A549 (cell line): ENCODE data around the gene RIN3. TPM values are rescaled to one million over a fixed set of nuclear protein-coding genes. Genes with fewer than 3 reads are reported as not detected.

Experiments used
- ATAC-seq, 2 experiments: fragments of 200-7000 bp in 1 of 2; fragments of >200 bp in 1 of 2; cut with Nextera tagmentation in 1 of 2; cut with Tn5 transposase in 1 of 2; 3 replicates each; pipeline versions ENCODE4 v1.8.0 to v1.9.1; 2018 to 2020; ENCODE audit warnings: mild to moderate bottlenecking in 1 of 2, moderate library complexity in 1 of 2
- CTCF ChIA-PET: fragments of 300-600 bp; sonication (Branson Sonifier 250); formaldehyde crosslinking; extraction: SDS; loops from one replicate; lab custom pipeline; 2021; ENCODE audit warnings: antibody characterized with exemption, inconsistent platforms; lab: Yijun Ruan, JAX
- POLR2A ChIA-PET: fragments of 350-600 bp; formaldehyde crosslinking; extraction: SDS; loops from one replicate; lab custom pipeline; 2021; ENCODE audit warnings: antibody characterized with exemption, inconsistent platforms; lab: Yijun Ruan, JAX
- DNase-seq, 2 experiments: peaks; one replicate each; pipeline versions ENCODE4 v3.0.0 to v3.0.0-alpha.2; 2011 to 2016; ENCODE audit warnings: low read depth in 1 of 2, low spot score in 1 of 2
- FAIRE-seq: peaks from 2 replicates; lab custom pipeline; 2011; peaks lifted over from hg19 to GRCh38; lab: Jason Lieb, UNC
- H3K27ac ChIP-seq, 2 experiments: fragments of >200 bp; sonication (Bioruptor Twin); formaldehyde crosslinking; 3 replicates each; pipeline ENCODE4 v1.5.1; 2016 to 2017
- H3K4me1 ChIP-seq: fragments of >200 bp; sonication (Bioruptor Twin); formaldehyde crosslinking; 3 replicates; pipeline ENCODE4 v1.6.1; 2016
- H3K4me2 ChIP-seq: fragments of >200 bp; sonication (Bioruptor Twin); formaldehyde crosslinking; 3 replicates; pipeline ENCODE4 v1.6.1; 2016
- H3K4me3 ChIP-seq: fragments of >200 bp; sonication (Bioruptor Twin); formaldehyde crosslinking; 3 replicates; pipeline ENCODE4 v1.5.1; 2016
- H3K9me3 ChIP-seq: fragments of >200 bp; sonication (Bioruptor Twin); formaldehyde crosslinking; 3 replicates; pipeline ENCODE4 v1.6.1; 2016
- CEBPB ChIP-seq, 2 experiments: fragments of >200 bp in 1 of 2; sonication (Bioruptor Twin) in 1 of 2; formaldehyde crosslinking in 1 of 2; IDR thresholded peaks; 2 replicates each; pipeline ENCODE4 v1.6.1; 2012 to 2016
- CHD2 ChIP-seq: fragments of 150-350 bp; IDR thresholded peaks from 2 replicates; pipeline ENCODE4 v1.6.1; 2014; ENCODE audit warnings: low read length; ENCODE audit not compliant: partially characterized antibody
- EHF ChIP-seq: fragments of 250-450 bp; sonication (Bioruptor Pico); IDR thresholded peaks from 2 replicates; pipeline ENCODE4 v1.5.0; 2020; ENCODE audit warnings: mild to moderate bottlenecking
- EP300 ChIP-seq, 2 experiments: fragments of >200 bp; sonication (Bioruptor Twin); formaldehyde crosslinking; IDR thresholded peaks; 2 replicates in 1 of 2; 3 replicates in 1 of 2; pipeline ENCODE4 v1.6.1; 2016 to 2017
- FOSB ChIP-seq: fragments of 250-450 bp; sonication (Bioruptor Pico); IDR thresholded peaks from 2 replicates; pipeline ENCODE4 v1.5.0; 2020; ENCODE audit warnings: mild to moderate bottlenecking, moderate library complexity
- FOSL2 ChIP-seq, 2 experiments: fragments of 450-650 bp in 1 of 2; fragments of >200 bp in 1 of 2; sonication (Bioruptor Twin) in 1 of 2; formaldehyde crosslinking; IDR thresholded peaks; 2 replicates each; pipeline versions ENCODE4 v1.5.0 to v1.6.1; 2016 to 2020; ENCODE audit warnings: mild to moderate bottlenecking in 1 of 2, moderate library complexity in 1 of 2
- GATA3 ChIP-seq: IDR thresholded peaks from 2 replicates; pipeline ENCODE4 v1.6.1; 2012; ENCODE audit warnings: borderline replicate concordance
- HOXB13 ChIP-seq: fragments of 250-450 bp; sonication (Bioruptor Pico); IDR thresholded peaks from 2 replicates; pipeline ENCODE4 v1.5.0; 2020; ENCODE audit warnings: low read depth, mild to moderate bottlenecking, moderate library complexity
- JUN ChIP-seq, 2 experiments: fragments of >200 bp; sonication (Bioruptor Twin); formaldehyde crosslinking; IDR thresholded peaks; 2 replicates in 1 of 2; 3 replicates in 1 of 2; pipeline ENCODE4 v1.6.1; 2016 to 2017
- JUNB ChIP-seq: fragments of >200 bp; sonication (Bioruptor Twin); formaldehyde crosslinking; IDR thresholded peaks from 2 replicates; pipeline ENCODE4 v1.6.1; 2016
- KDM1A ChIP-seq: fragments of 200-600 bp; sonication (generic); IDR thresholded peaks from 2 replicates; pipeline ENCODE4 v1.6.1; 2016; ENCODE audit warnings: low read depth, mild to moderate bottlenecking
- KDM5A ChIP-seq: fragments of 200-600 bp; sonication (generic); IDR thresholded peaks from 2 replicates; pipeline ENCODE4 v1.6.1; 2016; ENCODE audit warnings: antibody characterized with exemption, mild to moderate bottlenecking
- MAZ ChIP-seq: fragments of 150-350 bp; IDR thresholded peaks from 2 replicates; pipeline ENCODE4 v1.6.1; 2014; ENCODE audit warnings: antibody characterized with exemption, low read depth, low read length, borderline replicate concordance
- MYC ChIP-seq: IDR thresholded peaks from 2 replicates; pipeline ENCODE4 v1.6.1; 2012; ENCODE audit warnings: mild to moderate bottlenecking, inconsistent platforms, low read length, improper control_type of control experiment, borderline replicate concordance
- POLR2A ChIP-seq: IDR thresholded peaks from 2 replicates; pipeline ENCODE4 v1.6.1; 2012; ENCODE audit warnings: mild to moderate bottlenecking, low read length
- RAD21 ChIP-seq, 2 experiments: fragments of >200 bp in 1 of 2; sonication (Bioruptor Twin) in 1 of 2; formaldehyde crosslinking in 1 of 2; IDR thresholded peaks in 1 of 2; conservative IDR thresholded peaks in 1 of 2; 2 replicates in 1 of 2; 3 replicates in 1 of 2; pipeline ENCODE4 v1.6.1; 2012 to 2018; ENCODE audit warnings: inconsistent platforms in 1 of 2
- RARB ChIP-seq: fragments of 250-450 bp; sonication (Bioruptor Pico); IDR thresholded peaks from 2 replicates; pipeline ENCODE4 v1.8.0; 2021; ENCODE audit warnings: mild to moderate bottlenecking, moderate library complexity
- SMC3 ChIP-seq: fragments of >200 bp; sonication (Bioruptor Twin); formaldehyde crosslinking; IDR thresholded peaks from 3 replicates; pipeline ENCODE4 v1.6.1; 2018; ENCODE audit warnings: inconsistent platforms
- SREBF2 ChIP-seq: fragments of 450-650 bp; IDR thresholded peaks from 2 replicates; pipeline ENCODE4 v1.6.1; 2014; ENCODE audit warnings: mild to moderate bottlenecking, moderate library complexity
- ZNF302 ChIP-seq: fragments of 250-450 bp; sonication (Bioruptor Pico); IDR thresholded peaks from 2 replicates; pipeline ENCODE4 v1.9.0; 2021; ENCODE audit warnings: inconsistent platforms, mild to moderate bottlenecking, moderate library complexity
- whole genome bisulfite sequencing: methylation state at CpG from one replicate; pipeline ENCODE4 v1.1.6; 2017; ENCODE audit errors: missing lambda C conversion rate; 5-methylcytosine and 5-hydroxymethylcytosine counted together
- polyA plus RNA-seq, 4 experiments: library from polyadenylated mRNA; depleted of rRNA in 3 of 4; stranded (reverse); fragments of >200 nt; fragmentation: RNase III in 1 of 4; extraction: RNeasy Plus Mini Kit Qiagen cat#74134 plus additional on column Dnase treatment in 1 of 4; gene quantifications; 2 replicates in 3 of 4; 3 replicates in 1 of 4; pipeline ENCODE4 v1.2.3, GENCODE V29; 2011 to 2017
- TF ChIP-seq, protein P1 (sequence below): fragments of >200 bp; sonication (Bioruptor Twin); formaldehyde crosslinking; IDR thresholded peaks from 3 replicates; pipeline ENCODE4 v1.6.1; 2016
- TF ChIP-seq, protein P2 (sequence below): IDR thresholded peaks from 2 replicates; pipeline ENCODE4 v1.6.1; 2012
- TF ChIP-seq, protein P3 (sequence below): fragments of >200 bp; sonication (Bioruptor Twin); formaldehyde crosslinking; IDR thresholded peaks from 3 replicates; pipeline ENCODE4 v1.5.1; 2016
- TF ChIP-seq, protein P4 (sequence below): IDR thresholded peaks from 2 replicates; pipeline ENCODE4 v1.6.1; 2012
- TF ChIP-seq, protein P5 (sequence below): IDR thresholded peaks from 2 replicates; pipeline ENCODE4 v1.6.1; 2012; ENCODE audit warnings: low read depth, borderline replicate concordance

RIN3 gene
- polyA plus RNA-seq, 2 of the 4 experiments (the other 2 are of a cell fraction) = 5.6 to 14.5 TPM

DNA sequence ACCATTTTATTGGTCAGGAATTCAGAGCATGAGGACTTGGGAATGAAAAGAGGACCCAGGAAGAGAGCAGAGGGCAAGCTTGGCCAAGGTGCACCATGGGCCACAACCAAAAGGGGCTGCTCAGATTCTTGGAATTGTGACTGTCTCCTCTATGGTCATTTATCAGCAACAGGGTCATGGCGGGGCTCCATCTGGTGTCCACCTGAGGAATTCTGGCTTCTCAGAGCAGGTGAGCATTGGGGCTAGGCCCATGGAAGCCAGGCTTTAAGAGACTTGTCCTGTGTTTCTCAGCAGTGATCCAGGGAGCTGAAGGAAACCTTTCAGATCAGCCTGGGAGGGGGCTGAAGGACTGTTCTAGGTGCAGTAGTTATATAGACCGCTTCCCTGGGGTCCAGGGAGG, 2.6 kb upstream of the RIN3 start:
- FAIRE-seq = no peak

DNA sequence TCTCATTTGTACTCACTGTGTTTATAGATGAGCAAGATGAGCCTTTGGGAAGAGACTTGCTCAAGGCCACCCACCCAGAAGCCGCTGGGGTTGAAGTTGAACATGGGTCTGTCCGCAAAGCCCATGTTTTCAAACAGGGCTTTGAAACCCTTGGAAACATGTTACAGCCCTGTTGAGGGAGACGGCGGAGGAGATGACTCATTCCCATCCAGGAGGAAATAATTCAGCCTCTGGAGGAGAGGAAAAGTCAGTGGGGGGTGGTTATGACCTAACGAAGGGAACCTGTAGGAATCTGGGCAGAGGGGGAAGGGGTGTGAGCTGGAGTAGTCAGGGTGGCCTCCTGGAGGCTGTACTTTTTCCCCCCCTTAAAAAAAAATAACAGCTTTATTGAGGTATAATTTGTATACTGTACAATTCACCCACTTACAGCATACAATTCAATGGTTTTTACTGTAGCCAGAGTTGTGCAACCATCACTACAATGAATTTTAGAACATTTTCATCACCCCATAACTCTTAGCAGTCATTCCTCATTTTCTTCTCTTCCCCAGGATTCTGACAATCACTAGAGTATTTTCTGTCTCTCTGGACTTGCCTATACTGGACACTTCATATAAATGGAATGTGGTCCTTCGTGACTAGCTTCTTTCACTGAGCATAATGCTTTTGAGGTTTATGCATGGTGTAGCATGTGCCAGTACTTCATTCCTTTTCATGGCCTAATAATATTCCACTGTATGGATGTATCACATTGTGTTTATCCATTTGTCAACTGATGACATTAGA, 1.9 kb upstream of the RIN3 start:
- peak overlapping the region; percentile 98 to 99 for H3K27ac ChIP-seq
- FAIRE-seq (peak; percentile 91), ATAC-seq (peak; percentile 83 to 85), DNase-seq (peak; percentile 92 to 97)
- ChIA-PET CTCF (interaction anchor here (0.5 to 1.4 kb wide), 6 partner anchors 13 to 376 kb away, joined by 3 to 6 read pairs (median 3); no protein-coding TSS in a partner anchor), POLR2A (interaction anchor here (0.7 to 0.8 kb wide), 2 partner anchors 38 to 40 kb away, joined by 3 read pairs; no protein-coding TSS in a partner anchor)
- H3K4me1 ChIP-seq = peaks cover 45% of the 10 kb centered on the region
- H3K9me3 ChIP-seq = no peaks in the 10 kb centered on the region
- peak overlapping the region; percentile 4; the same call in 1 of the 3 replicates for H3K4me3 ChIP-seq
- H3K4me2 ChIP-seq = peak overlapping the region; percentile 92
- WGBS = 9% methylated on average over 6 of the region's 6 CpGs
- TF ChIP-seq JUN (IDR thresholded peaks at IDR 0.05) (peak; percentile 71 to 83; a peak in 3 of 5 replicates), POLR2A (no peak), SREBF2 (no peak), RAD21 (conservative IDR thresholded peaks at IDR 0.05 in 1 of 2, IDR thresholded peaks at IDR 0.05 in 1 of 2) (peak in 1 of 2 experiments; percentile 51; a peak in 4 of 5 replicates), MYC (no peak), KDM1A (0 out of 2 replicates have a peak, but pooled peaks have one; percentile 58), CHD2 (peak; percentile 26), JUNB (peak; percentile 87), FOSL2 (IDR thresholded peaks at IDR 0.05) (peak; percentile 90), FOSL2 (CRISPR knock-in tag; IDR thresholded peaks at IDR 0.05) (peak; percentile 97), GATA3 (no peak; the same call in 1 of the 2 replicates), CEBPB (IDR thresholded peaks at IDR 0.05) (peak; percentile 67 to 78), HOXB13 (0 out of 2 replicates have a peak, but pooled peaks have one; percentile 2), FOSB (CRISPR knock-in tag) (no peak), KDM5A (no peak), EP300 (IDR thresholded peaks at IDR 0.05) (peak; percentile 81 to 82; a peak in 4 of 5 replicates)
- TF ChIP-seq, protein P1, sequence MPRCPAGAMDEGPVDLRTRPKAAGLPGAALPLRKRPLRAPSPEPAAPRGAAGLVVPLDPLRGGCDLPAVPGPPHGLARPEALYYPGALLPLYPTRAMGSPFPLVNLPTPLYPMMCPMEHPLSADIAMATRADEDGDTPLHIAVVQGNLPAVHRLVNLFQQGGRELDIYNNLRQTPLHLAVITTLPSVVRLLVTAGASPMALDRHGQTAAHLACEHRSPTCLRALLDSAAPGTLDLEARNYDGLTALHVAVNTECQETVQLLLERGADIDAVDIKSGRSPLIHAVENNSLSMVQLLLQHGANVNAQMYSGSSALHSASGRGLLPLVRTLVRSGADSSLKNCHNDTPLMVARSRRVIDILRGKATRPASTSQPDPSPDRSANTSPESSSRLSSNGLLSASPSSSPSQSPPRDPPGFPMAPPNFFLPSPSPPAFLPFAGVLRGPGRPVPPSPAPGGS = peak; percentile 53; the same call in 1 of the 3 replicates
- TF ChIP-seq, protein P2, sequence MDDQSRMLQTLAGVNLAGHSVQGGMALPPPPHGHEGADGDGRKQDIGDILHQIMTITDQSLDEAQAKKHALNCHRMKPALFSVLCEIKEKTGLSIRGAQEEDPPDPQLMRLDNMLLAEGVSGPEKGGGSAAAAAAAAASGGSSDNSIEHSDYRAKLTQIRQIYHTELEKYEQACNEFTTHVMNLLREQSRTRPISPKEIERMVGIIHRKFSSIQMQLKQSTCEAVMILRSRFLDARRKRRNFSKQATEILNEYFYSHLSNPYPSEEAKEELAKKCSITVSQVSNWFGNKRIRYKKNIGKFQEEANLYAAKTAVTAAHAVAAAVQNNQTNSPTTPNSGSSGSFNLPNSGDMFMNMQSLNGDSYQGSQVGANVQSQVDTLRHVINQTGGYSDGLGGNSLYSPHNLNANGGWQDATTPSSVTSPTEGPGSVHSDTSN = no peak
- TF ChIP-seq, protein P3, sequence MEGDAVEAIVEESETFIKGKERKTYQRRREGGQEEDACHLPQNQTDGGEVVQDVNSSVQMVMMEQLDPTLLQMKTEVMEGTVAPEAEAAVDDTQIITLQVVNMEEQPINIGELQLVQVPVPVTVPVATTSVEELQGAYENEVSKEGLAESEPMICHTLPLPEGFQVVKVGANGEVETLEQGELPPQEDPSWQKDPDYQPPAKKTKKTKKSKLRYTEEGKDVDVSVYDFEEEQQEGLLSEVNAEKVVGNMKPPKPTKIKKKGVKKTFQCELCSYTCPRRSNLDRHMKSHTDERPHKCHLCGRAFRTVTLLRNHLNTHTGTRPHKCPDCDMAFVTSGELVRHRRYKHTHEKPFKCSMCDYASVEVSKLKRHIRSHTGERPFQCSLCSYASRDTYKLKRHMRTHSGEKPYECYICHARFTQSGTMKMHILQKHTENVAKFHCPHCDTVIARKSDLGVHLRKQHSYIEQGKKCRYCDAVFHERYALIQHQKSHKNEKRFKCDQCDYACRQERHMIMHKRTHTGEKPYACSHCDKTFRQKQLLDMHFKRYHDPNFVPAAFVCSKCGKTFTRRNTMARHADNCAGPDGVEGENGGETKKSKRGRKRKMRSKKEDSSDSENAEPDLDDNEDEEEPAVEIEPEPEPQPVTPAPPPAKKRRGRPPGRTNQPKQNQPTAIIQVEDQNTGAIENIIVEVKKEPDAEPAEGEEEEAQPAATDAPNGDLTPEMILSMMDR = no peak
- TF ChIP-seq, protein P4, sequence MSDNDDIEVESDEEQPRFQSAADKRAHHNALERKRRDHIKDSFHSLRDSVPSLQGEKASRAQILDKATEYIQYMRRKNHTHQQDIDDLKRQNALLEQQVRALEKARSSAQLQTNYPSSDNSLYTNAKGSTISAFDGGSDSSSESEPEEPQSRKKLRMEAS = peak; percentile 52

More for the DNA sequence above, 2.6 kb upstream of the RIN3 start:
- Histone ChIP-seq H3K4me2 (peak overlapping the region; percentile 92), H3K4me3 (0 out of 3 replicates have a peak overlapping the region, but pooled peaks have one; percentile 4), H3K4me1 (peaks cover 45% of the 10 kb centered on the region), H3K27ac (peak overlapping the region; percentile 98 to 99), H3K9me3 (no peaks in the 10 kb centered on the region)
- CTCF ChIA-PET = interaction anchor here (0.5 to 1.4 kb wide), 12 partner anchors 9 to 400 kb away, joined by 3 to 6 read pairs (median 3); no protein-coding TSS in a partner anchor
- ATAC-seq (peak; percentile 3 to 9; a peak in 3 of 6 replicates), DNase-seq (peak in 1 of 2 experiments; percentile 55)
- POLR2A ChIA-PET = interaction anchor here (0.8 kb wide), 1 partner anchor 39 kb away, joined by 3 read pairs; no protein-coding TSS in a partner anchor
- TF ChIP-seq, protein P2 = no peak
- TF ChIP-seq ZNF302 (no peak; the same call in 1 of the 2 replicates), JUN (IDR thresholded peaks at IDR 0.05) (no peak), EHF (CRISPR knock-in tag) (0 out of 2 replicates have a peak, but pooled peaks have one; percentile 41), SMC3 (no peak), RARB (CRISPR knock-in tag) (no peak), MAZ (no peak)
- TF ChIP-seq, protein P5, sequence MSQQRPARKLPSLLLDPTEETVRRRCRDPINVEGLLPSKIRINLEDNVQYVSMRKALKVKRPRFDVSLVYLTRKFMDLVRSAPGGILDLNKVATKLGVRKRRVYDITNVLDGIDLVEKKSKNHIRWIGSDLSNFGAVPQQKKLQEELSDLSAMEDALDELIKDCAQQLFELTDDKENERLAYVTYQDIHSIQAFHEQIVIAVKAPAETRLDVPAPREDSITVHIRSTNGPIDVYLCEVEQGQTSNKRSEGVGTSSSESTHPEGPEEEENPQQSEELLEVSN = no peak
- 34% methylated on average over 2 of the region's 2 CpGs for WGBS
